Naive thymus-derived CD8-positive, alpha-beta T cell (primary cell): ENCODE results near the gene FHDC1. TPM values are rescaled to one million over a fixed set of nuclear protein-coding genes. Genes with fewer than 3 reads are reported as not detected.
A peak's percentile ranks its signal among the peaks of the same experiment; 100 is the strongest.

Experiments used
- ATAC-seq, 2 donors: fragments of 150-1000 bp; cut with Tn5 transposase in 1 of 2; sonication (Bioruptor Pico), chemical (Tn5 transposase) in 1 of 2; 1 replicate in 1 of 2; 2 replicates in 1 of 2; pipeline ENCODE4 v1.10.0; 2021; ENCODE audit warnings: mild to moderate bottlenecking in 2 of 2, moderate library complexity in 2 of 2
- POLR2A ChIA-PET: fragments of 350-600 bp; sonication (Branson Sonifier 250); formaldehyde crosslinking; loops from one replicate; lab custom pipeline; 2021; ENCODE audit warnings: antibody characterized with exemption; lab: Charles Lee
- DNase-seq, 10 donors: peaks; one replicate each; pipeline versions ENCODE4 v3.0.0 to v3.0.0-alpha.2; 2020 to 2022
- H3K27ac Mint-ChIP-seq, 10 donors: one replicate each; pipeline ENCODE4 v1.8.0; 2020 to 2022; ENCODE audit warnings: mild to moderate bottlenecking in 10 of 10, mixed read lengths in 10 of 10, moderate library complexity in 4 of 10, inconsistent platforms in 1 of 10
- H3K27me3 Mint-ChIP-seq, 5 donors: one replicate each; pipeline ENCODE4 v1.8.0; 2021 to 2022; ENCODE audit warnings: mixed read lengths in 5 of 5
- H3K36me3 Mint-ChIP-seq, 3 donors: one replicate each; pipeline ENCODE4 v1.8.0; 2020 to 2022; ENCODE audit warnings: mixed read lengths in 3 of 3, mild to moderate bottlenecking in 2 of 3, inconsistent platforms in 1 of 3
- H3K4me1 Mint-ChIP-seq, 4 donors: one replicate each; pipeline ENCODE4 v1.8.0; 2021 to 2022; ENCODE audit warnings: mixed read lengths in 4 of 4
- H3K4me3 Mint-ChIP-seq, 10 donors: one replicate each; pipeline ENCODE4 v1.8.0; 2020 to 2022; ENCODE audit warnings: mild to moderate bottlenecking in 10 of 10, mixed read lengths in 10 of 10, moderate library complexity in 6 of 10, inconsistent platforms in 1 of 10
- H3K9me3 Mint-ChIP-seq, 9 donors: one replicate each; pipeline ENCODE4 v1.8.0; 2020 to 2022; ENCODE audit warnings: mixed read lengths in 9 of 9, mild to moderate bottlenecking in 3 of 9, inconsistent platforms in 1 of 9, moderate library complexity in 1 of 9
- polyA plus RNA-seq, 3 donors: library from polyadenylated mRNA; unstranded; fragments of 300-500 nt; fragmentation: Illumina TruSeq; gene quantifications; one replicate each; pipeline ENCODE4 v1.2.3, GENCODE V29; 2021
- total RNA-seq, 8 experiments: library from RNA in 2 of 8; stranded (reverse) in 2 of 8; gene quantifications; one replicate each; pipeline ENCODE4 v1.2.3 and lab custom pipeline; 2021 to 2026

Gene FHDC1
- total and polyA plus RNA-seq, 5 experiments from 2014 or later: 0.09 to 0.39 (median 0.27) TPM; not detected in 2

DNA sequence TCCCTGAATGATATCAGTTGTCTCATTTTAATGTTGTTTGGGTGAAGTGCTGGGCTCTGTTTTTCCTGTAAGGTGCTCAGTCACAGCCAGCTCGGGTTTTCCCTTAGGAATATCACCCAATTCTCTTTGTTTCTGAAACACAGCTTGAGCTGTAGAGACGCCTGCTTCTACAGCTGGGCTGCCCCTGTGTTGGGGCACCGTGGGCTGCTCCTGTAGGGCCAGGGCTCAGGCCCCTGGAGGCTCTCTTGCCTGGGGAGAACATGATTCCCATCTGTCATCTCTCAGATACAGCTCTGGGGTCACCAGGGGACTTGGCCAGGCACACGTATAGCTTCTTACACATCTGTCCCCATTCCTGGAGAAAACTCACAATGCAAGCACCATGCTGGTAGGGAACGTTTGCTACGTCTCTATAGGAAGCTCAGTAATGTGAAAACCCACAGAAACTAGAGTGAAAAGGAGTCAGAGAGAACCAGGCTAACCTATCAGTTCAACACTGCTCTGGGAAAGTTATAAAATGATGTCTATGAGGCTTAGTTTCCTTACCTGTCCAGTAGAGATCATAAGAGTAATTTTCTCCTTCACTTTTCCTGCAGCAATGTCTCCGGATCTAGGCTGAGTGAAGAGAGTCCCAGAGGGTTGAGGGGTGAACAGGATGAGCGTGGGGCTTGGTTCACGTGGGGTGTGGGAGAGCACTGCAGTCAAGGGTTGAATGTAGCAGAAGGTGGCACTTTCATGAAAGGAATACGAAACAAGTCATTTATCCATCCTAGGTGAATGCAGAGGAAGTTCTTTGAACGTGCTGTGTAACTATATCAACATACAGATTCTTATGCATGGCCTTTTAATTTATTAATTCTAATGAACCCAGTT is 14.5 kb downstream of the FHDC1 start:
- POLR2A ChIA-PET: interaction anchor here (0.8 kb wide), 1 partner anchor 726 kb away, joined by 3 read pairs; no protein-coding TSS in a partner anchor
- no peak overlapping the region for H3K4me3 Mint-ChIP-seq
- DNase-seq: no peak
- no peak for ATAC-seq
- peaks cover 0 to 15% (median 12%) of the 10 kb centered on the region in 5 donors for H3K27me3 Mint-ChIP-seq
- no peak overlapping the region for H3K27ac Mint-ChIP-seq
- H3K36me3 Mint-ChIP-seq: no peaks in the 10 kb centered on the region
- H3K4me1 Mint-ChIP-seq: no peaks in the 10 kb centered on the region
- H3K9me3 Mint-ChIP-seq: no peaks in the 10 kb centered on the region

DNA sequence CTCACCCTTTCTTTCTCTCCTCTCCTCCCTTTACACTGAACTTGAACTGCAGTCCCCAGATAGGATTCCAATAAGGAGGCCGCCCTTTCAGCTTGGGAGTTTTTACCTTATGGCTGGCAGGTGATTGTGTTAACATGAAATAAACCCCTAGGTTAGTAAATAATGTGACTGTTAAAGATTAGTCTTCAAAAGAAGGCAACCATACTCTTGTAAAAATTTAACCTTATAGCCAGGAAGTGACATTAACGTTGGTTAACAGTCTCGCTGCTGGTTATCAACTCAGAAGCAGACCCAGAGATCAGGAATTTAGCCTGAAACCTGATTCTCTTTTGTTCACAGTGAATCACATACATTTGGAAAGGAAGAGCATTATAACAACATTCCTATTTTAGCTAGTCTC is 15.2 kb downstream of the FHDC1 start:
- POLR2A ChIA-PET: no interaction called here
- DNase-seq (no peak), ATAC-seq (no peak)
- Mint-ChIP-seq H3K27me3 (peaks cover 0 to 17% (median 12%) of the 10 kb centered on the region in 5 donors), H3K36me3 (no peaks in the 10 kb centered on the region), H3K4me1 (no peaks in the 10 kb centered on the region), H3K9me3 (no peaks in the 10 kb centered on the region), H3K4me3 (no peak overlapping the region), H3K27ac (no peak overlapping the region)

DNA sequence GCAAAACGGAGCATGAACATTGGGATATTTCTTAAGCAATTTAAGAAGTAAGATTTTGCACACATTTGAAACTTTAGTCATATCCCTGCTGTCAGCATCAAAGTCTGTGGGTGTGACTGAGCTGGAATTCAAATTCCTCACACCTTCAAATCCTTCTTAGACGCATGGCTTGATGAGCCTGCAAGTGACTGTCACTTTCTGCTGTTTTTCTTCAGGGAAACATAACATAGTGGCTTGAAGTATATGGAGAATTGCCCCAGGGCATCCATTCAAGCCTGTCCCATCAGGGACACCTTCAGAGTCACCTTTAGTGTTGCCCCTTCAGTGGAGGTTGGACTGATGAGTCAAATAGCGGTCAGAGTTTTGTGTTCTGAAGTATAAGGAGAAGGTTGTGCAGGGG is 17.4 kb downstream of the FHDC1 start:
- Mint-ChIP-seq H3K4me1 (peaks cover 0 to 17% (median 1%) of the 10 kb centered on the region in 4 donors), H3K4me3 (no peak overlapping the region), H3K36me3 (no peaks in the 10 kb centered on the region), H3K27ac (no peak overlapping the region), H3K27me3 (peaks cover 0 to 8% (median 6%) of the 10 kb centered on the region in 5 donors), H3K9me3 (no peaks in the 10 kb centered on the region)
- ATAC-seq: no peak
- no peak for DNase-seq
- POLR2A ChIA-PET: no interaction called here

DNA sequence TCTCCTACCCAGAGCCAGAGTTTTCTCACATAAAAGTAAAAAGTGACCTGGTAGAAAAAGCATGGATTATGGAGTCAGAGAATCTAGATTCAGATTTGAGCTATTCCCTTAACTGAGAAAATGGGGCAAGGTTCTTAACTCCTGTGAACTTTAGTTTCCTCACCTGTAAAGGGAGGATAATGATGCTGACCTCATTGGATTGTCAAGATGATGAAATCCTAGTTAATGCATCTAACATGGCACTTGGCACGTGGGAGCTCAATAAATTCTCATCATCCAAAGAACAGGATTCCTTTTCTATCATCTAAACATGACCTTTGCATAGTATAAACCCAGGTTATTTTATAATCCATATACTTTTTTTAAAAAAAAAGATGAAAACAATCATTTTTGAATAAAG is 18.6 kb downstream of the FHDC1 start:
- POLR2A ChIA-PET: no interaction called here
- Mint-ChIP-seq H3K4me3 (no peak overlapping the region), H3K27me3 (peaks cover 0 to 8% (median 6%) of the 10 kb centered on the region in 5 donors), H3K9me3 (no peaks in the 10 kb centered on the region), H3K27ac (no peak overlapping the region), H3K36me3 (no peaks in the 10 kb centered on the region), H3K4me1 (peaks cover 0 to 18% (median 1%) of the 10 kb centered on the region in 4 donors)
- no peak for ATAC-seq
- DNase-seq: no peak

DNA sequence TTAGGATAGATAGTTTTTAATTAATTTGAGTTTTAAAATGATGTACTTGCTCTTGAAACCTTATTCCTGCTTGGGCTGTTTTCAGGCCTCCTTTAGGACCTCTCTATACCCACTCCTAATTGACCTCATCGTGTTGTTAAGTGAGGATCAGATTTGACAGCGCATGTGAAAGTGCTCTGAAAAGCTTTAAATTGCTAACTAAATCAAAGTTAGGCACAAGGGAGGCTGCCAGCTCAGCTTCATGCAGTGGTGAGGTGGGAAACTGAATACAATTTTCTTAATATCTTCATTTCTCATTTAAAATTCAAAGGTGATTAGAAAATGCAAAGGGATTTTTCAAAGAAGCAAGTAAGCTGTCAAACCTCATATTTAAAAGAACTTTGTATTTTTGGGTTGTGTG is 20.0 kb downstream of the FHDC1 start:
- Mint-ChIP-seq H3K9me3 (no peaks in the 10 kb centered on the region), H3K4me3 (no peak overlapping the region), H3K27ac (no peak overlapping the region), H3K36me3 (no peaks in the 10 kb centered on the region), H3K27me3 (peaks cover 0 to 4% (median 0%) of the 10 kb centered on the region in 5 donors), H3K4me1 (peaks cover 0 to 18% (median 1%) of the 10 kb centered on the region in 4 donors)
- POLR2A ChIA-PET: no interaction called here
- DNase-seq (no peak), ATAC-seq (no peak)

DNA sequence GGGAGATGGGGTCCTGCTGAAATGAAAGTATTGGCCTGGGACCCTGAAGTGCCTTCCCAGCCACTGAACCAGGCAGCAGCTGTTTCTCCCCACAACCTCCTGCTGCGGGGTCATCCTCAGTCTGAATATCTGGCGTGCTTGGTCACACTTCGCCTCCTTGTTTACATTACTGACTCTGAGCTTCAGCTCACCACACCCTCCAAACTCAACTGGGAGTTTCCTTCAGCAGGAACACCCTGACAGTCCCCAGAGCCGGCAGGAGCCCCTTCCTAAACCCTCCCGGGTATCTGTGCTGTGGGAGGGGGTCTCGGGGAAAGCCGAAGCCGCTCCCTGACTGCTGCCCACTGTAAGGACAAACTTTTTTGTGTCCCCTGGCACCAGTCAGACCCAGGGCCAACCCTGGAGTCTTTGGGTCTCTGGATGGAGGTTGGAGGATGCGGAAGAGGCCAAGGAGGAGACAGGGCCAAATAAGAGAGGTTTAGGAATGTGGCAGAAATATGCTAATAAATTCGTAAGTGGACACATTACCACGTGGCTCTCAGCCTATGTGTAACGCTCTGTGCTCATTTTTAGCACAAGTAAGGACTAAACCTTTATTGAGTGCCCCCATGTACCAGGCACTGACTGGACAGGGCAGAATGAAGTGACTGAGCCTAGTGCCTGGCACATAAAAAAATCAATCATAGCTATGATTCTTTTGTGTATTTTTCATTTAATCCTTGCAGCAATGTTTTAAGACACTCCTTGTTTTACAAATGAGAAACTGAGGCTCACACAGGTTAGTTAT is 20.7 kb downstream of the FHDC1 start:
- POLR2A ChIA-PET: no interaction called here

DNA sequence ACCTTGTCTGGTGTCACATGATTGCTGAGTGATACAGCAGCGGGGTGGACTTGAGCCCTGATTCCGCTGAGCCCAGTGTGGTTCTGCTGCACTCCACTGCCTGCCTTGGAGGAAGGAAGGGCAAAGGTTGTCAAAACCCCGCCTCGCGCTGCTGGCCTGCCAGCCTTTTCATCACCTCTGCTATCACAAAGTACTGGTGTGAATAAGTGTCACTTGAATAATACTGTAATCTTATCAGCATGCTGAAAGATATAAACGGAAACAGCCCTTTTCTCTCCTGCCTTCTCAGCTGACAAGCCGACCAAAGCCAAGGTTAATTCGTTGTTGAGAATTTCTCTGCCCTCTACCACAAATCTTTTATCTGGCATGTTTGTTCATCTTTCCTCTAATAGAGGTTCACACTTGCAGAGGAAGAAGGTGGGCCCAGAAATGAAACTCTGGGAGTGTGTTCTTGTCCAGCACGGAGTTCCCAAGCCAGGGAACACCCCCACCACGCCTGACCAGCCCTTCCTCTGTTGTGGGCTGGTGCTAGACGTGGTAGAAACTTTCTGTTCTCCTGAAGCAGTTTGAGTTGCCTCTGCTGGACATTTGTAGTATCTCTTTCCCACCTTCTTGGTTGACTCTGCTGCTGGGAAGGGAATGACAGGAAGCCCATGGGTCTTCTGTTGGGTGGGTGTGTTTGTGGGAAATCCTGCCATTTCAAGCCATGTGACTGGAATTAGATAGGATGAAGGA is 21.5 kb downstream of the FHDC1 start:
- POLR2A ChIA-PET: no interaction called here
- no peaks in the 10 kb centered on the region for H3K36me3 Mint-ChIP-seq
- ATAC-seq (no peak), DNase-seq (no peak)
- H3K9me3 Mint-ChIP-seq: no peaks in the 10 kb centered on the region
- H3K4me1 Mint-ChIP-seq: peaks cover 0 to 18% (median 1%) of the 10 kb centered on the region in 4 donors
- peaks cover 0 to 4% (median 0%) of the 10 kb centered on the region in 5 donors for H3K27me3 Mint-ChIP-seq
- H3K4me3 Mint-ChIP-seq: peak overlapping the region in 1 of 10 donors; percentile 9
- H3K27ac Mint-ChIP-seq: peak overlapping the region in 1 of 10 donors; percentile 65

More for the DNA sequence above, 20.7 kb downstream of the FHDC1 start:
- Mint-ChIP-seq H3K27me3 (peaks cover 0 to 4% (median 0%) of the 10 kb centered on the region in 5 donors), H3K27ac (peak overlapping the region in 1 of 10 donors; percentile 63), H3K36me3 (no peaks in the 10 kb centered on the region), H3K4me1 (peaks cover 0 to 18% (median 1%) of the 10 kb centered on the region in 4 donors), H3K4me3 (no peak overlapping the region), H3K9me3 (no peaks in the 10 kb centered on the region)
- no peak for ATAC-seq
- DNase-seq: no peak

DNA sequence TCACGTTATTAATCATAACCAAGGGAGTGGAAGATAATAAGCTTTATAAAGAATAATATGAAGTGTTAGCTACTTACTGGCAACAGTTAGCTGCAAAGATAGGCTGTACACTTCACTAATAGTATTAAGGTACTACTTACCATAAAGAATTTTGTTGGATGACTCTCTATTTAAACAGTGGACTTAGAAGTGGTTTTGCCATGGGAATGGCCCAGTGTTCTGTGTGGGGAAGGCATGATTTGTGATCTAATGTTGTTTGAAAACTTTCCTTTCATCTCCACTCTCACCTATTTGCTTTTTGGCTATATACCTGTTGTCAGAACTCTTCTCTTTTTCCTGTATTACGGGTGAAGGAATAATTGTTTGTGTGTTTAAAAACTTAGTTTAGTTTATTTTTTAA is 23.0 kb downstream of the FHDC1 start:
- H3K4me3 Mint-ChIP-seq: no peak overlapping the region
- H3K4me1 Mint-ChIP-seq: peaks cover 0 to 18% (median 1%) of the 10 kb centered on the region in 4 donors
- DNase-seq: no peak
- H3K27me3 Mint-ChIP-seq: peaks cover 0 to 3% (median 0%) of the 10 kb centered on the region in 5 donors
- no peaks in the 10 kb centered on the region for H3K9me3 Mint-ChIP-seq
- H3K36me3 Mint-ChIP-seq: no peaks in the 10 kb centered on the region
- H3K27ac Mint-ChIP-seq: no peak overlapping the region
- no peak for ATAC-seq
- POLR2A ChIA-PET: no interaction called here

DNA sequence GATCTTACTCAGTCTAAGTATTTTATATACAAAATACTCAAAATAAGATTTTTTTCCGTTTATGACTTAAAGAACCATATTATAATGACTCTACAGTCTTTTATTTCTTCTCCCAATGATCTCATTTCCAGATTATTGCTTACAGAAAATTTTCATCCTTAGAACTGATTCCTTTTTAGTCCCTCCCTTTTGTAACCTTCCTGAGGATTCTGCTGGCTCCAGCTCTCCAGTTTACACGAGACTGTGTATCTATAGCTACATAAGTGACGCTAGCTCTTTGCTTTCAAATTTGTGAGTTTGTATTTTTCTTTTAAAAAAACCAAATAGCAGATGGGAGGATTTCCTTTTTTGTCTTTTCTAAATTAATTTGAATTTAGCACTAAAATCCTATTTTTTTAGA is 24.0 kb downstream of the FHDC1 start:
- no peak for DNase-seq
- POLR2A ChIA-PET: no interaction called here

DNA sequence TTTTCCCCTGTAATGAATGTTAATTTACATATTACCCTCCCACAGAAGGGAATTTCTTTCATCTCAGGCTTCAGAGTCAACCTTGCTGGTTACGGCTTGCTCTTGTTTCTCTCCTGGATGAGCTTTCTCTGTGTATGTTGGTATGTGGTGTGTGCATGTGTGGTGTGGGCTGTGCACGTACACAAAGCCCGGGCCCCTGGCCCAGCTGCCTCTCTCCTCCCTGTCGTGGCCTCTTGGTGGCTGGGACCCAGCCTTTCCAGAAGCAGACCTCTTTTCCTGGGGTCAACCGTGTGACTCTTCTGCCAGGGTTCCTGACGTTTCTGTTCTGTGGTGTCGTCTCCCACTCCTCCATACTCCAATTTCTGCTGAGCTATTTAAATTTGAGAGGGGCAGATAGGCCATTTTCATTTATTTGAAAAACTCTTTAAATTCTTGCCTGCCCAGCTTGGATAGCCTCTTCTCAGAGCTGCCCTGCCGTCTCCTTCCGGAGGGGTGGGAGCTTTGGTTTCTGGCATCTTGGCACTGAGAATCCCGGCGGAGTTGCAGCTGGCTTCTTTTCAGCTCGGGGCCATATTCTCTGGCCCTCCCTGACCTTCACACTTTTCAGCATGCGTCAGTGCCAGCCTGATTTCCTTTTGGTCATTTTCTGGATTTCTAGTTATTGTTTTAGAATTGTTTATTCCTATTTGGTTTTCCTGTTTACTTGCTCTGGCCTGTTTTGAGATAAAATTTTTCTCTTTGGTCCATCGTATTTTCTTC is 25.1 kb downstream of the FHDC1 start:
- DNase-seq (no peak), ATAC-seq (no peak)
- POLR2A ChIA-PET: no interaction called here
- H3K27me3 Mint-ChIP-seq: no peaks in the 10 kb centered on the region
- no peak overlapping the region for H3K27ac Mint-ChIP-seq
- peaks cover 0 to 18% (median 1%) of the 10 kb centered on the region in 4 donors for H3K4me1 Mint-ChIP-seq
- no peak overlapping the region for H3K4me3 Mint-ChIP-seq
- H3K9me3 Mint-ChIP-seq: no peaks in the 10 kb centered on the region
- H3K36me3 Mint-ChIP-seq: no peaks in the 10 kb centered on the region

More for the DNA sequence above, 24.0 kb downstream of the FHDC1 start:
- Mint-ChIP-seq H3K9me3 (no peaks in the 10 kb centered on the region), H3K4me3 (no peak overlapping the region), H3K27ac (no peak overlapping the region), H3K4me1 (peaks cover 0 to 18% (median 1%) of the 10 kb centered on the region in 4 donors), H3K36me3 (no peaks in the 10 kb centered on the region), H3K27me3 (peaks cover 0 to 2% (median 0%) of the 10 kb centered on the region in 5 donors)
- no peak for ATAC-seq

DNA sequence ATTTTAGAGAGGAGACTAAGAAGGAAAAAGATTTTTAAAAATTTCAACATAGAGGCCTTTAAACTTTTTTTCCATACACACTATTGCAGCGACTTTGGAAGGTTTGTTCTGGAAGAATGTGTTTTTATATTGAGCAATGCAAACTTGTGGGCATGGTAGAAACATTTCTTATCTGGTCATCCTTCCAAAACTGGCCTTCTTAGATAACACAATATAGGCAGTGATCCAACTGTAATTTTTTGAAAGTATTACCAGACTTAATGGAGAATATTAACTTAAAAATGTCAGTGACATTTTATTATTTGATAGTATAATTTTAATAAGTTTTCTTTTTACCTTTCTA is 25.6 kb downstream of the FHDC1 start:
- H3K27ac Mint-ChIP-seq: no peak overlapping the region
- ATAC-seq: no peak
- no peak overlapping the region for H3K4me3 Mint-ChIP-seq
- DNase-seq: no peak
- H3K27me3 Mint-ChIP-seq: no peaks in the 10 kb centered on the region
- no peaks in the 10 kb centered on the region for H3K9me3 Mint-ChIP-seq
- POLR2A ChIA-PET: no interaction called here
- H3K36me3 Mint-ChIP-seq: no peaks in the 10 kb centered on the region
- H3K4me1 Mint-ChIP-seq: peaks cover 0 to 17% (median 1%) of the 10 kb centered on the region in 4 donors

DNA sequence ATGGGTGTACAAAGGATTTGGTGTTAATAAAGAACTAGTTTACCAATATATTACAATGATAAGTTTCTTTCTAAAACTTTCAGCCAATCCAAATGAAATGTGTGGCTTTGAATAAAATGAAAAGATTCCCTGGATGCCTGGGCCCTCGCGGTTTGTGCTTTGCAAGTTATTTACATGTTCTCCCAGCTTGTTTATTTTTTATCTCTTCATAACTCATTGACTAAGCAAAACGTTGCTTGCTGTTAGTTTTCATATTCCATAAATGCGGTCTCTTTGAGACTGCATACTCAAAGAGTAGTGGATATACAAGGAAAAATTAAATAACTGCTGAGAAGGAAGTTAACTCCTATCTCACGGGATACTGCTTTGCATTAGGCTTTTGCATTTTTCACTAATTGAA is 26.0 kb downstream of the FHDC1 start:
- H3K4me1 Mint-ChIP-seq: peaks cover 0 to 14% (median 1%) of the 10 kb centered on the region in 4 donors
- DNase-seq (no peak), ATAC-seq (no peak)
- H3K9me3 Mint-ChIP-seq: no peaks in the 10 kb centered on the region
- H3K36me3 Mint-ChIP-seq: no peaks in the 10 kb centered on the region
- POLR2A ChIA-PET: no interaction called here
- H3K27me3 Mint-ChIP-seq: no peaks in the 10 kb centered on the region
- no peak overlapping the region for H3K4me3 Mint-ChIP-seq
- H3K27ac Mint-ChIP-seq: no peak overlapping the region
